Upper lobe of left lung (tissue), 4 donors: Measurements from ENCODE around the gene SNRNP35.

ENCODE experiments used
- EP300 ChIP-seq, 4 donors: sonication (generic); formaldehyde crosslinking; IDR thresholded peaks; one replicate each; pipeline ENCODE4 v1.5.1; 2017; ENCODE audit warnings: antibody characterized with exemption in 4 of 4, control low read depth in 2 of 4
- POLR2AphosphoS5 ChIP-seq, 2 donors: sonication (generic); formaldehyde crosslinking; IDR thresholded peaks; one replicate each; pipeline ENCODE4 v1.5.1; 2017; ENCODE audit warnings: antibody characterized with exemption in 2 of 2
- TF ChIP-seq, protein P1 (sequence below), 6 experiments: fragments of 450-650 bp in 4 of 6; fragments of 200-600 bp in 2 of 6; sonication (generic) in 2 of 6; IDR thresholded peaks; one replicate each; pipeline ENCODE4 v1.5.1; 2016 to 2019; ENCODE audit warnings: antibody characterized with exemption in 6 of 6

DNA sequence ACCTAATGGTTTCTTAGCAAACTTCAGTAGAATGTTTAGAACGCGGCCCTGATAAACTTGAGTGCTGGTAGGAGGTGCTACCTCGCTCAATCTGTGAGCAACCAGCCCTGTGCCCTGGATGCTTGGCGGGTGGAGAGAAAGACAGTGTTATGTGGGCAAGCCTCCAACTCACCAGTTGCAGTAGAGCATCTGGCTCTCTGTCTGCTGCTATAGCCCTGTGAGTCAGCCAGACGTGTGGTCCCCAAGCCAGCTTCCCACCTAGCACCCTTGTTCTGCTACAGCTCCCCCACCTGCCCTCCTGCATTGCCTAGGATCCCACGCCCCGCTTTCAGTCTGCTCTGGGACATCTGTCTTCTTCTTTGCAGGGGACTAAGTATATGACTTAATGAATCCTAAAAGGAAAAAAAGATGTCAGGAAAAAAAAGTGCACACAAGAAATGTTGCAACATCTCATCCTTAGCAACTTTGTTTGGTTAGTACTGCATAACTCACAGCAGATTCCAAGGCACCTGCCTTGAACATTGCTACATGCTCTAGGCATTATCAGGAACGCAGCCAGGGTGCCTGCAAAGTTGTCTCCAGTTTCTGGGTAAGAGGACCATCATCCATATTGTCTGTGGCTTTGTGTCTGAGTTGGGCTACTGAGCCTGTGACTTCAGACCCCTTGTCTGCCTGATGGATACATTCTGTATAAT, 13.6 kb downstream of the SNRNP35 start:
- TF ChIP-seq, protein P1, sequence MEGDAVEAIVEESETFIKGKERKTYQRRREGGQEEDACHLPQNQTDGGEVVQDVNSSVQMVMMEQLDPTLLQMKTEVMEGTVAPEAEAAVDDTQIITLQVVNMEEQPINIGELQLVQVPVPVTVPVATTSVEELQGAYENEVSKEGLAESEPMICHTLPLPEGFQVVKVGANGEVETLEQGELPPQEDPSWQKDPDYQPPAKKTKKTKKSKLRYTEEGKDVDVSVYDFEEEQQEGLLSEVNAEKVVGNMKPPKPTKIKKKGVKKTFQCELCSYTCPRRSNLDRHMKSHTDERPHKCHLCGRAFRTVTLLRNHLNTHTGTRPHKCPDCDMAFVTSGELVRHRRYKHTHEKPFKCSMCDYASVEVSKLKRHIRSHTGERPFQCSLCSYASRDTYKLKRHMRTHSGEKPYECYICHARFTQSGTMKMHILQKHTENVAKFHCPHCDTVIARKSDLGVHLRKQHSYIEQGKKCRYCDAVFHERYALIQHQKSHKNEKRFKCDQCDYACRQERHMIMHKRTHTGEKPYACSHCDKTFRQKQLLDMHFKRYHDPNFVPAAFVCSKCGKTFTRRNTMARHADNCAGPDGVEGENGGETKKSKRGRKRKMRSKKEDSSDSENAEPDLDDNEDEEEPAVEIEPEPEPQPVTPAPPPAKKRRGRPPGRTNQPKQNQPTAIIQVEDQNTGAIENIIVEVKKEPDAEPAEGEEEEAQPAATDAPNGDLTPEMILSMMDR (IDR thresholded peaks at IDR 0.05), result no peak
- TF ChIP-seq EP300 (IDR thresholded peaks at IDR 0.05), result no peak
- TF ChIP-seq POLR2AphosphoS5 (IDR thresholded peaks at IDR 0.05), result no peak
